ENCODE measurements around the gene AHSA1.

DNA sequence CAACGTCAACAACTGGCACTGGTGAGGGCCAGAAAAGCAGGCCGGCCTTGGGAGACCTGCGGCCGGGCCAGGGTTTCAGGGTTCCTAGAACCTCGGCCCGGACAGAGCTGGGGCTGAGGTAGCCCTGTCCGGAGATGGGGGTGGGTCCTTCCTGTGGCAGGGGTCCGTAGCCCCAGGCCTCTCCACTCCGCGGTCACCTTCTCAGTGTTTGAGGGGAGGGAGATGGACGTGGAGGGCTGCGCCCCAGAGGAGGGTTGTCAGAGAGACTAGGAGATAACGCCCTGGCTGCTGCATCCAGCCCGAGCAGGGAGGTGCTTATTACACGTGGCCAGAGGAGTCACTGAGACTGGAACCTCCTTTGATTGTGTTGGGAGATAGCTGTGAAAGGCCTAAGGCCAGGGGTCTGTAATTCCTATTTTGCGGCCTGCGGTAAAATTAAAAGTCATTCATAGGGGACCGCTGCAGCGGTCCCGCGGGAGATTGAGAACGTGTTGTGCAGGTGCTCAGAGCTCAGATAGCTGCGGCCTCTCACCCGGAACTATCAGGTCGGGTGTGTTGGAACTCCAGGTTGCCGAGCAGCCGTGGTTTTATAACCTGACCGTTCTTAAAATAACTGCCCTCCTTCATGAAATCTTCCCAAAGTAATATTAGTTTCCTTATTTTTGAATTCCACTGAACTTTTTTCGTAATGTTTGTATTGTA, 507 bp downstream of the AHSA1 start:
- TF ChIP-seq CTCF (IDR thresholded peaks at IDR 0.05): no peak
- TF ChIP-seq EZH2 (IDR thresholded peaks at IDR 0.05; ENCODE audit: borderline replicate concordance, insufficient read depth, low read depth, low read length, poor library complexity, severe bottlenecking): no peak

Measured in B cell (primary cell).